GM12874 (cell line): ENCODE results near the gene HOXB3.

Source experiments
- CTCF ChIP-seq: IDR thresholded peaks from 2 replicates; pipeline ENCODE4 v1.5.1; 2011; ENCODE audit warnings: low read depth, mild to moderate bottlenecking, control low read depth, low read length, moderate library complexity; ENCODE audit not compliant: insufficient read depth

Gene HOXB3

GRCh38 chr17:48550502-48551213 is 39.4 kb downstream of the HOXB3 start:
- TF ChIP-seq CTCF = no peak

GRCh38 chr17:48549914-48550501 is 40.0 kb downstream of the HOXB3 start:
- TF ChIP-seq CTCF = no peak

- TF ChIP-seq CTCF = no peak
Observed at GRCh38 chr17:48549281-48549630, 40.8 kb downstream of the HOXB3 start.

GRCh38 chr17:48548523-48549280 is 41.3 kb downstream of the HOXB3 start:
- no peak for TF ChIP-seq CTCF

GRCh38 chr17:48547808-48548522 is 42.1 kb downstream of the HOXB3 start:
- TF ChIP-seq CTCF = no peak

- TF ChIP-seq CTCF = no peak
Observed at GRCh38 chr17:48546924-48547807, 42.9 kb downstream of the HOXB3 start.
